Left colon (tissue), 2 donors: ENCODE results near the gene NCKAP5. TPM values are rescaled to one million over a fixed set of nuclear protein-coding genes. Genes with fewer than 3 reads are reported as not detected.

Experiments used
- ATAC-seq: fragments of 200-7000 bp; cut with Tn5 transposase; one replicate; pipeline ENCODE4 v1.9.1; 2020; ENCODE audit warnings: mild to moderate bottlenecking, moderate library complexity
- DNase-seq, 2 donors: peaks; one replicate each; pipeline ENCODE4 v3.0.0-alpha.2; 2020
- intact Hi-C, 2 donors: fragments of 100-400 bp; cut with DNase I in 1 of 2; cut with micrococcal nuclease in 1 of 2; formaldehyde crosslinking; loops; one replicate each; pipeline versions ENCODE4 v1.11.2 to v1.14.0; 2022; cut with DNase I, micrococcal nuclease
- total RNA-seq, 2 donors: library from RNA; stranded (reverse); fragmentation: NEBNext Ultra II Directional; extraction: Animal tissue kit (Norgen Biotek cat#: 25700); gene quantifications; one replicate each; pipeline ENCODE4 v1.2.1, GENCODE V29; 2021
- donor health status: DM: no; HTN: no; CAD: no.
- donor health status: DM: yes; HTN: yes; CAD: no.

NCKAP5 gene
- total RNA-seq, 2 donors from 2014 or later, result 2.0 to 5.8 TPM

DNA sequence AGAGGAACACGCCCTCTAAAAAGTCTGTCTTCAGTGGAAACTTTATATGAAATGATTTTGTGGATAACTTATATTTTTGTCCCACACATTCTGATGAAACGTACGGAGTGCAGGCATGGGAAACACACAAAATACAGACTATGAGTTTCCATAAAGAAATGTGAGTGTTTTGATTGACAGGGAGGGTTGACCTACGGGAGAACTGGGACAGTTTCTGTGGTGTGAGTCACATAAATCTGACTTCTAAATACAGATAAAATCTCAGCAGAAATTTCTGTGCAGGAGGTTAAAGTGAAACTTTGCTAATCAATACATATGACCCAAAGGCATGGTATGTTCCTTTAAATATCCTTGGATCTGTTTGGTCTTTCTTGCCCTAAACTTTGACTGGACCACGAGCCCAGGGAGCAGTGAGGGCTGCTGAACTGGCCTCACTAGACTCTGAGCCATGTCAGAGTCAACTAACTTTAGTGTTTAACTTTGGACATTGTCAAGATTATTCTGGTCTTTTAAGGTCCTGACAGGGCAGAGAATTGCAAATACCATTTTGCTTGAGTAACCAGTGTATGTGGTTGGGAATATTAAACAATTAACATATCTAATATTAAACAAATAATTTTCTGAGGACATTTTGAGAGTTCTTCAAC lies 691.4 kb downstream of the NCKAP5 start:
- DNase-seq (no peak), ATAC-seq (no peak)
- intact Hi-C loops, result no loop called here

DNA sequence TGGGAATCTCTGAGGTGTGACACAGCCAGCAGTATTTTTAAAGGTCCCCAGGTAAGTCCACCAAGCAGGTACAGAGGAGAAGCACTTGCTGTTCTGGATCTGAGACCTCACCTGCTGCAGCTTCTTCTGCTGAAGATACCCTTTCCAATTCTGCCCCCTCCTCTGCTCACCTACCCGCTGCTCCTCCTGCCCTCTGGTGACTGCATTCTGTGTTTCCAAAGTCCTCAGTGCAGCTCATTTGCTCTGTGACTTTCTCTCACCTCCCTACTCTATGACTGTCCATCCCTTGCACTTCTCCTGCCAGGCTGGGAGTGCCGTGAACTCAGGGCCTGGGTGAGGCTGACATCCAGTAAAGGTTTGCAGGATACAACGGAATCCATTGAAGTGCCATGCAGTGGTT lies 693.1 kb downstream of the NCKAP5 start:
- intact Hi-C loops, result no loop called here
- no peak for DNase-seq
- no peak for ATAC-seq

DNA sequence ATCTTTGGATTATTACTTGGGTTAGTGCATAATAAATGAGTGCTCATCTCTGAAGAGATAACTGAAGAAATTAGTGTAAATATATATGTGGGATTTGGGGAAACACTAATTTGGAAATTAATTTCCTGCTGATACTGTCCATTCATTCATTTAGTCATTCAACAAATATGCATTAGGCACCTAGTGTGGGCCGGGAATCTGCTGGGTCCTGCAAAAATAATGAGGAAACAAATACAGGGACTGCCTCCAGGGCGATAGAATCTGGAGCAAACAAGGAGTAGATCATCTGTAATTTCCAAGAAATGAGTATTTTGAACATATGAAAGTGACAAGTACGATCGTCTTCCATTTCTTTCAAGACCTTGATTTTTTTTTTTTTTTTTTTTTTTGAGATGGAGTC lies 694.5 kb downstream of the NCKAP5 start:
- intact Hi-C loops, result no loop called here
- DNase-seq (no peak), ATAC-seq (no peak)

DNA sequence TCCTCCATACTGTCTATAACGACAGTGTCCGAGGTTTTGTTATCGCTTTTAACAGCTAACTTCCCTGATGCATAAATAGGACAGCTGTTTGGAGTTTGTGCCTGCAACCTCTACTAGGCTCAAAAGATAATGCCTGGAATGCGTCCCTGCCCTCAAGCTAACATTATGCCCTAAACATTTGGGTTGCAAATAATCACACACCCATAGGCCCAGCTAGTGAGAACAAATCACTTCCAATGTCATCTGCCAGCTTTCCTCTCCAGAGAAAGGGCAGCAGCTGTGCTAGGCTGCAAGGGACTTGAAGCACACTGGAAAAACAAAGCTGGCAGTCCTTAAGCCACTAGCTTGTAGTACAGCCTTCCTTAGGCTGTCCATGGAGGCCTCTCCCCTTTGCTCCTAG lies 696.4 kb downstream of the NCKAP5 start:
- intact Hi-C loops, result no loop called here
- no peak for ATAC-seq
- DNase-seq, result no peak

DNA sequence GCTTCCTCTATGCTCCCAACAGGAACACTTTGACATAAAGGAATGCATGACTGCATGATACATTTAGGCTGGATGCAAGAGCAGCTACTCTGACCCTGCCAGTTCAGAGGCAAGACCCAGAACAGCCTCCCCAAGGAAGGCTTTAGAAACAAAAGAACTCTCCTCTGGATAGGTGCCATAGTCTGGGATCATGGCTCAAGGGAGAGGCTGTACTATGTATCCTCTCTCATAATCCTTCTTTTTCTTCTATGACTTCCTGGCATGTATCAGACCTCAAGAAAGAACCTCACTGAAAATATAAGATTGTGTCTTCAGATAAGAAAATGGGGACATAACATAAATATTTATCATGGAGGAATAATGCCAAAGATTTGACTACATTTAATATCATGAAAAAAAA lies 704.3 kb downstream of the NCKAP5 start:
- DNase-seq (no peak), ATAC-seq (no peak)
- intact Hi-C loops, result no loop called here

DNA sequence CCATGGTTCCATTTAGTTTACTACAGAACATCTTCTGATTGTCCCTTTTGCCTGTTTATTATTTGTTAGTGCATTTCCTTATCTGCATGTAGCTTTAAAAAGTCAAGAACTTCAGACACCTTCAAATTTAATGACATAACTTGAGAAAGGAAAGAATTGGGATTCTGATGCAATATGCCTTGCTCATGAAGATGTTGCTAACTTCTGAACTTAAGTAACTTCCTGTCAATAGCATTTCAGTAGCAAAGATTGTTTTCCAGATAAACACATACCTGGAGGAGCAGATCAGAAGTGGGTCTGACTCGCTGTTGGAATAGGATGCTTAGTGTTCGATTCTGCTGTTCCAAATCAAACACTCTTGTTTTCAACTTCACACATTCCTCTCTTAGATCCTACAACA lies 708.0 kb downstream of the NCKAP5 start:
- intact Hi-C loops, result no loop called here
- ATAC-seq (no peak), DNase-seq (no peak)

DNA sequence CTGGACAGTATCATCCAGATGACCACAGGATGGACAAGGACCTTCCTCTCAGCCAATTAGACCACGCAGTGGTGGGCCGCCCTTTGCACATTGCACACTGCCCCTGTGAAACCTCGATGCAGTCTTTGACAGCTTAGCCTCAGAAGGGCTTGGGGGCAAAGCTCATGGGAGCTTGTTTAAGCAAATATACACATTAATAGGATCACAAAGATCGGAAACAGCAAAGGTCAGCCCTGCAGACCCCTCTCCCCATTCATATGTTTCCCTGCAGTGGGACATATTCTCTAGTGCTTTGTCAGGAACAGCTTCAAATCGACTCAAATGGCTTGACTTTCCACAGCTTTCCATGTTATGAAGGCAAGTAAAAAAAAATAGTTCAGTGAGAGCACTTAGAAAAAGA lies 708.7 kb downstream of the NCKAP5 start:
- DNase-seq, result no peak
- no peak for ATAC-seq
- intact Hi-C loops, result no loop called here

DNA sequence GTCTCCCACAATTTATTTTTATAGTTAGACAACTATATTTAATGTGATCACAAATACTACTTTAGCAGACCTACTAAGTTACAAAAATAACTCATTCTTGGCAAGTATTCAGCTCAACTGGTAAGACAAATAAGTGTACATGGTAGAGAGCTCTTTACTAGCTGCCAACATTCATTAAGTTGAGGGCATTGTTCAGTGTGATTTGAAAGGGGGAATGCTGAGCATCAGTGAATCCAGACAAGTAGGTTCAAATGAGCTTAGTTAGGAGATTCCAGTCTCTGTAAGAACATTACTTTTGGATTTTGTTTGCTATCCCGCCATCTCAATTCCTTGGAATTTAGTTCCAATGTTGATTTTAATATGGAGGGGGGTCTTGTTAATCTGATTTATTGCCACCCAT lies 710.9 kb downstream of the NCKAP5 start:
- no peak for ATAC-seq
- no peak for DNase-seq
- intact Hi-C loops, result no loop called here

DNA sequence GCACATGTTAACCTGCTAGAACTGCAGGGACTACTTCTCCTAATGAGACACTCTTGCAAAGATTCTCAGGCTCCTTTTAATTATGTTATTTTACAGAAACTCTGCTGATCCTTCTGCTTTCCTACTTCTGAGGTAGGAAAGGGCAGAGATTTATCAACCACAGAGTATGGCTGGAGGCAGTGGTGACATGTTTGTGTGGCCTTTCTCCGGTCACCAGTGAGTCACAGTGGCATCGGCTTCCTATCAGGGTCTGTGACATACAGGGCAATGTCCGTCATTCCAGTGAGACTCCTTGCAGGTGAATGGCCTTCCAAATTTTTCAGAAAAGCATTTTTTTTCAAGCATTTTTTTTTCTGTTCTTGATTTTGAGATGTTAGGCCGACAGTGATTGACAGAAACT lies 717.6 kb downstream of the NCKAP5 start:
- ATAC-seq (no peak), DNase-seq (no peak)
- intact Hi-C loops, result no loop called here

DNA sequence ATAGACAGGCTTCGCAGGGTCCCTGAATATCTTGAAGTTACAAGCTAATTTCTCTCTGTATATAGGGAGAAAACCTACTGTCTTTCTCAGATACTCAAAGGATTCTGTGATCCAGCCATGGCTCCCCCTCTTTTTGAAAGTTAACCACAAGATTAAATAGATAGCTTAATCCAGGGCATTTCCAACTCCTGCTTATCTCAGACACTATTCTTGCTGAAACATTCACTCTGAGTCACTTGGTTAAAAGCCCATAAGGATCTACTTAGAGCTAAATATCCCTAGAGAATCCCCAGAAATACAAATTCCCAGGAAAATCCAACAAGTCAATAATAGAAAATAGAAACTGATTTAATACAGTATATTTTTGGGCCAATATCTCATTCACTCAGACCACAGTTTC lies 719.1 kb downstream of the NCKAP5 start:
- DNase-seq, result no peak
- ATAC-seq, result no peak
- intact Hi-C loops, result no loop called here

DNA sequence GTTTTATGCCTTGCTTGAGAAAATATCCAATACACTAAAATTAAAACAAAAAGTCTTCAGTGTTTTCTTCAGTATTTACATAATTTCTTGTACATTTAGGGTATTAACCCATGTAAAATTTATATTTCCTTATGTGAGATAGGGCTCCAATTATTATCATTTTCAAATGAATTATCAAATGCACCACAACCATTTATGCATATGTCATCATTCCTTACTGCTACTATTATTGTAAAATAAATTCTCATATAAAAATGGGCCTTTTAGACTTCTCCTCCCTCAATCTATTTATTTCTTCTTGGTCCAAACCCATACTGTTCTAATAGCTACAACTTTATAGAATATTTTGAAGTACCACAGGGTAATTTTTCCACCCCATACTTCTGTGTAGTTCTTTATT lies 722.9 kb downstream of the NCKAP5 start:
- intact Hi-C loops, result no loop called here
- DNase-seq, result no peak

DNA sequence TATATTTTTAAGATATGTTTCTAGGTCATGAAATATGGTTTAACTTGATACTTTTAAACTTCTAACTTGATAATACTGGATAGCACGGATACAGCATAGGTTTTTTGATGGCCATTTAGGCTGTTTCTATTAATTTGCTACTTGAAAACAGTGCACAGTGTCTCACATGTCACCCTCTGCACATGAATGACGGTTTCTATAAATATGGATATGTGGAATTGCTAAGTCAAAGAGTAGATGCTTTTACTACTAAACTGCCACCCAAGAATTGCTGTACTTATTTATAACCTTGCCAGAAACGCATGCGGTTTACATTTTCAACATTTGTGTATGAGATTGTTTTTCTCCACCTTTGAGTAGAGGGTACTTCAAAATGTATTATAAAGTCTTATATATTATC lies 723.7 kb downstream of the NCKAP5 start:
- intact Hi-C loops, result no loop called here
- no peak for ATAC-seq
- no peak for DNase-seq

More for the DNA sequence above, 722.9 kb downstream of the NCKAP5 start:
- no peak for ATAC-seq

DNA sequence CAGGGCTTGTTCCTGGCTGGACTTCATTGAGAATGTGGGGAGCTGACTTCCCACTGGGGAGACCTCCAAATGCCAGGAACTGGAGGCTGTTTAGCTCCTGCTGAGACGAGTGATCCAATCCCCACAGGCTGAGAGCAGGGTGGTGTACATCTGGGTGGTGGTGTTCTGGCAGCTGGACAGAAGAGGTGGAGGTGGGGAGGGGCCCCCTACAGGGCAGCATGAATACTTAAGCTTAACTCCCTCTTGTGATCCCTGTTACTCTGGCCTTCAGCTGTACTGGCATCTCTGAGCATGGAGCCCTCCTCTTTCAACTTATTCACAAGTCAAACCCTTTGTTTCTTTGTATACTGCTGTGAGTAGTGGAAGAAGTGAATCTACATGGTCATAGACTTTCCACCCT lies 730.5 kb downstream of the NCKAP5 start:
- no peak for DNase-seq

DNA sequence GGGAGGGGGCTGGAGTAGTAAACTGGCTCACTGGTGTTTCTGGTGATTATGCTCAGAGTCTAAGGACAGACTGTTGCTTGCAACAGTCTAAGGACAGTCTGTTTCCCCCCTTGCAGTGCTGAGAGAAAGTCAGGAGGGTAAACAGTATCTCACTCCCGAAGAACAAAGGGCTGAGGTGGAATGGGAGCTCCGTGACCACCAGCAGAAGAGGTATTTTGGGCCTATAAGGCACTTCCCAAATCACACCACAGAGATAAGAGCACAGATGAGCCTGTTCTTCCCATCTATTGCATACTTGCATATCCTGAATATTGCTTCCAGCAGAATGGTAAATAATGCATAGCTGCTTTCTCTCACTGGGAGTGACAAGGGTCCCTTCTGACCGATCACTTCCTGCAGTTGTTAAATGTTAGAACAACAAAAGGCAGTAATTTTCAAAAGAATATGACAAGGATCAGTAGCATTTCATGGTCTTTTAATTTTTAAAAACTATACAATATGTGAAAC lies 737.9 kb downstream of the NCKAP5 start:
- ATAC-seq (no peak), DNase-seq (no peak)
- intact Hi-C loops, result no loop called here

More for the DNA sequence above, 730.5 kb downstream of the NCKAP5 start:
- intact Hi-C loops, result no loop called here
- ATAC-seq, result no peak

DNA sequence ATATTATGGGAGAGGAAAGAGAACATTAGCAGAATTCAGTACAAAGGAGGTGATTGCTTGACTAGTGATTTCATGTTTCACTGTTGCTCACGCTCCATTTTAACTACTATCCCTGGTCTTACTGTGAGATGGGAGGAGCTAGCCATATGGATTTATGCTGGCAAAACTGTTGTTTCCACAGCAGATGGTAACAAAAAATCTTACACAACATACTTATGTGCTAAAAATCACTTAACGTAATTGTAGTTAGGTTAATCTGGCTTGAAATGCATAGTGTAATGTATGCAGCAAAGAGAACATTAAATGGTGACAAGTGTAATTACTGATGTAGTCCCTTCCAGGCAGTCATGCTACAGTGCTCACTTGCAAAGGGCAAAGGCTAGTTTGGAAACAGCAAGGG lies 742.7 kb downstream of the NCKAP5 start:
- intact Hi-C loops, result no loop called here
- no peak for ATAC-seq

DNA sequence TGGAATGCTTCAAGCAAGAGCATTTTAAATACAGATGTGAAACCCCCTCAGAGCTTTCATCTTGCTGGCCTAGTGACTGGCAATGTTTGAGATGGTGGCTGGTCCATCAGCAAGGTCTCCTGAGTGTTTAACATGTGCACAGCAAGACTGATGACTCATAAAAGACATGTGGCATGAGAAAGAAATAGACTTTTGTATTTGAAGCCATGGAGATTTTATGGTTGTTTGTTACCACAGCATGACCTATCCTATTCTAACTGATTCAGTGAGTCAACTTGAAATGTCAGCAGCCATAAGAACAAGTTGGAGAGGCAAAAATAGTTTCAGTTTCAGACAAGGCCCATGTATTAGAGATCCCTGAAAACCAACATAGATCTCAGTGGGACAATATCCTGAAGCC lies 743.5 kb downstream of the NCKAP5 start:
- no peak for ATAC-seq
- intact Hi-C loops, result no loop called here
- no peak for DNase-seq

More for the DNA sequence above, 742.7 kb downstream of the NCKAP5 start:
- DNase-seq, result no peak

DNA sequence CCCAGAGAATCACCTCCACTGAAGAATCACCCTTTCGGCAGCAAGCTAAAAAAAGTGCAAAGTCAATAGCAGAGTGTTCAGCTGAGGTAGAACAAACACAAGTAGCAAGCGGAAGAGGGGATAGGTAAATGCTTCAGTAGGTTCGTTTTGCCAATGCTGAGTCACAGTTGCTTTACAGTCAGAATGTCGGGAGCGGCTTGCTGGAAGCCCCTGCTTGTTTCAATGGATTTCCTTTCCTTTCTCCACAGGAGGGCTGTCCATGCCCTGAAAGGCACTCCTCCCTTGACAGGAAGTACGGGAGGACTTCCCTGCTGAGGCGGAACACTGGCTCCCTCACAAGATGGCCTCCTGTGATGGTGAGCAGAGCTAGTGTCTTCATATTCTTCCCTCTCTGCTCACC lies 752.0 kb downstream of the NCKAP5 start:
- no peak for DNase-seq
- intact Hi-C loops, result no loop called here

DNA sequence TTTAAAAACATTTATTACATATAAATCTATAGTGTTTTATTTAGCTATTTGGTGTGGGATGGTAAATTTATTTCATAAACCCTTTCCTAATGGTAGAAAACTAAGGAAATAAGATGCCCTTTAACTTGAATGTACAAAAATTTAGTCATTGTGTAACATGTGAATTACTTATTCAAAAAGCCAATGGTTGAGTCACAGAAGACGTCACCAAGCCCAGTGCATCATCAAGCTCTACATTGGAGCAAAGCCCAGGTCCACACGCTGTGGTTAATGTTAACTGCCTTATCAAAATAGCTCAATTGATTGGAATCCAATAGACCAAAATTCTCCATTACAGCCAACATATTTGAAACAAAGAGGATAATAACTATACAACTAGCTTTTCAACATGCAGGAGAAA lies 752.7 kb downstream of the NCKAP5 start:
- intact Hi-C loops, result no loop called here
- no peak for DNase-seq
- no peak for ATAC-seq

More for the DNA sequence above, 752.0 kb downstream of the NCKAP5 start:
- ATAC-seq, result no peak

DNA sequence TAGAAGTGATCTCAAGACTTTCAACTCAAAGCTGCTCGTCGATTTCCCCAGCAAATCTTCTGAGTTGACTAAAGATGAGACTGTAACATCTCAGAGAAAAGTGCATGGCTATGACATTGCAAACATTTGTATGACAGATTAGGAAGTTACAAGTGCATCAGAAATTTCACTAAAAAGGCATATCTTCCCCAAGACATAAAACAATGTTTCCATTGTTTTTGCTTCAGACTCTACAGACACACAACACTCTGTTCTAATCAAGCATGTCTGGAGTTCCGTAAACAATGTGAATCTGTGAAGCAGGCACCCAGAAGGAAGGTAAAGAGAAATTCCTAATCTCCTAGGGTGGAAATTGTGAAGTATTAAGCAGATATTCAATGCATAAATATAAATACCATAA lies 753.6 kb downstream of the NCKAP5 start:
- ATAC-seq (no peak), DNase-seq (no peak)
- intact Hi-C loops, result no loop called here

DNA sequence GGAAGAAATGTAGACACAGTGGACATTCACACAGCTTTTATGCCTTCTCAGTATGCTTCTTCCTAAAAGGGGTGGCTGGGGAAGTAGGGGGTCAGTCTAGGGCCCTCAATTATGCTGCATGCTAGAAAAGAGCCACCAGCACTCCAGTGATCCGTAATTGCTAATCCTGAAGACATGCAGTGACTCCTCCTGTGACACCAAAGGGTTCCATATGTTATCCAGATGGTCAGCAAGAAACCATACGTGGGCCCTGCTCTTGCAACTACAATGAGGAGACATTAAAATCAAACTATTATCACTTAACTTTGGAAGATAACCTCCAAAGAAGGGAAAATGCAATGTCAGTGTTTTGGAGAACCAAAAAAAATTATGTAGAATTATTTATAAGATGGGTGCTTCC lies 754.8 kb downstream of the NCKAP5 start:
- DNase-seq, result no peak
- intact Hi-C loops, result no loop called here
- ATAC-seq, result no peak

DNA sequence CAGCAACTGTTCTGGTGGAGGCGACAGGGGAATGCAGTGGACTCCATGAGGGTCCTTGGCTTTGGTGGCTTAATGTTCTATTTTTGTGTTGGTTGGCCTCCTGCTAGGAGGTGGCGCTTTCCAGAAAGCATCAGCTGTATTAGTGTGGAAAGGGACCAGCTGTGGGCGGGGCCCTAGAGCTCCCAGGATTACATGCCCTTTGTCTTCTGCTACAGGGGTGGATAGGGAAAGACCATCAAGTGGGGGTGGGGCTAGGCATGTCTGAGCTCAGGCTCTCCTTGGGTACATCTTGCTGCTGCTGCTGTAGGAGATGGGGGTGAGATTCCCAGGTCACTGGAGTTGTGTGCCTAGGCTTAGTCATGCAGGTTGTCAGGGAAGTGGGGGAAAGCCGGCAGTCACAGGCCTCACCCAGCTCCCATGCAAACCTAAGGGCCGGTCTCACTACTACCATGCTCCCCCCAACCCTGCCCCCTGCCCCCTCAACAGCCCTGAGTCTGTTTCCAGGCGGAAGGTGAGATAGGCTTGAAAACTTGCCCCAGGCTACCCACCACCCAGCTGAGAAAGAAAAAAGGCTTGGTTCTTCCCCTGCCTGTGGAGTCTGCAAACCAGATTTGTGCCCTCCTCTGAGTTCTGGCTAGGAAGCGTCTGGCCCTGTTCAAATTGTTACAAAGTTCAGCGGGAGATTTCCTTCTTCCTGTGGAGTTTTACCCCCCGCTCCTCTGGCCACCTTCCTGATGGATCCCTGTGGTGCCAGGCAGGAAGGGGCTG lies 756.9 kb downstream of the NCKAP5 start:
- intact Hi-C loops, result no loop called here
- DNase-seq (no peak), ATAC-seq (no peak)
